RWPE1 (cell line): Measurements from ENCODE around the gene SERPINB1.

ENCODE experiments used
- CTCF ChIA-PET: fragments of 350-600 bp; sonication (Branson Sonifier 250); formaldehyde crosslinking; extraction: SDS; loops from one replicate; lab custom pipeline; 2021; lab: Yijun Ruan, JAX
- POLR2A ChIA-PET: fragments of 400-600 bp; formaldehyde crosslinking; extraction: SDS; loops from one replicate; lab custom pipeline; 2020; ENCODE audit warnings: antibody characterized with exemption; ENCODE audit not compliant: low non-redundant PET; lab: Yijun Ruan, JAX
- DNase-seq: peaks from one replicate; pipeline ENCODE4 v3.0.0; 2012; ENCODE audit warnings: low spot score
- H3K27ac ChIP-seq: fragments of 450-650 bp; 2 replicates; pipeline ENCODE4 v1.5.1; 2017
- CTCF ChIP-seq: fragments of 450-650 bp; conservative IDR thresholded peaks from 2 replicates; pipeline ENCODE4 v1.5.1; 2017; ENCODE audit warnings: low read depth, mild to moderate bottlenecking

Gene SERPINB1

GRCh38 chr6:2794171-2794730, 47.4 kb downstream of the SERPINB1 start:
- peak overlapping the region; percentile 78 for H3K27ac ChIP-seq
- ChIA-PET POLR2A (interaction anchor here (0.7 kb wide), 1 partner anchor 51 kb away, joined by 5 read pairs; no protein-coding TSS in a partner anchor), CTCF (no interaction called here)
- no peak for TF ChIP-seq CTCF
- peak; percentile 22 for DNase-seq

GRCh38 chr6:2793534-2794151, 48.0 kb downstream of the SERPINB1 start:
- no peak for DNase-seq
- H3K27ac ChIP-seq, result peak overlapping the region; percentile 78
- TF ChIP-seq CTCF, result no peak
- ChIA-PET POLR2A (no interaction called here), CTCF (no interaction called here)

- TF ChIP-seq CTCF, result no peak
- H3K27ac ChIP-seq, result peak overlapping the region; percentile 78
- peak; percentile 59 for DNase-seq
- ChIA-PET CTCF (interaction anchor here (1.0 to 1.9 kb wide), 4 partner anchors 48 to 119 kb away, joined by 4 to 10 read pairs (median 7); partner anchors contain the start of gene SERPINB1), POLR2A (no interaction called here)
Measured at GRCh38 chr6:2792330-2793110, 49.1 kb downstream of the SERPINB1 start.

GRCh38 chr6:2791450-2791974, 50.2 kb downstream of the SERPINB1 start:
- no peak for DNase-seq
- CTCF ChIA-PET, result interaction anchor here (0.6 to 1.9 kb wide), 11 partner anchors 24 to 159 kb away, joined by 3 to 10 read pairs (median 4); partner anchors contain the start of gene WRNIP1
- H3K27ac ChIP-seq, result peak overlapping the region; percentile 78
- peak; percentile 40; the same call in 1 of the 2 replicates for TF ChIP-seq CTCF
- POLR2A ChIA-PET, result interaction anchor here (0.6 to 0.9 kb wide), 2 partner anchors 100 to 120 kb away, joined by 3 read pairs; no protein-coding TSS in a partner anchor

GRCh38 chr6:2790588-2791449, 50.8 kb downstream of the SERPINB1 start:
- ChIA-PET POLR2A (interaction anchor here (0.9 kb wide), 1 partner anchor 101 kb away, joined by 3 read pairs; no protein-coding TSS in a partner anchor), CTCF (interaction anchor here (0.6 to 1.9 kb wide), 14 partner anchors 18 to 627 kb away, joined by 3 to 10 read pairs (median 4); partner anchors contain the start of gene WRNIP1)
- peak; percentile 82 for DNase-seq
- H3K27ac ChIP-seq, result 0 out of 2 replicates have a peak overlapping the region, but pooled peaks have one; percentile 29
- TF ChIP-seq CTCF, result peak; percentile 74
